ENCODE data around the gene ASPHD2. TPM values are rescaled to one million over a fixed set of nuclear protein-coding genes. Genes with fewer than 3 reads are reported as not detected.

Gene ASPHD2
- total RNA-seq, 1 experiment from 2014 or later = 7.1 TPM

DNA sequence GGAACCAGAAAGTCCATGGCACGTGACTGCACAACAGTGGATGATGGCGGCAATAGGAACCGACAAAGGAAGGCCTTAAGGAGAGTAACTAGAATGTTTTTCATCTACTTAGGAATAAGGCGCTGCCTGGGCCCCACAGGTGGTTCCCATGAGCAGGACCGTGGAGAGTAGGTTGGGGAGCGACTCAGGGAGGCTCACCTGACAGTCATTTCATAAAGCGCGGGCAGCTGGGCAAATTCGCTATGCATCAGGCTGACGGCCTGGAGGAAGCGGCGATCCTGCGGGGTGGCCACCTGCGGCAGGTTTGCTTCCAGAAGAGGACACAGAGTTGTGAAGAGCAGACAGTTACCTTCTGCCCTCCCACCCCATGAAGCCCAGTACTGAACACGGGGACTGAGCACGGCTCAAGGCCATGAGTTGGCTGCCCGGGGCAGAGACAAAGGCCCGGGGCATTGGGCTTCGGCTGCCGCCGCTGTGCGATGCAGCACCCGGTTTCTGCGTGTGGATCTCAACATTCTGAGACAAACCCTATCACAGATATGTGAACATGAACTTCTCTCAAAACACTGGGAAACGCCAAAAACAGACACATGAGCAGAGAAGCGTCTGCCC is 28.7 kb downstream of the ASPHD2 start:
- H3K79me1 ChIP-seq (ENCODE audit: insufficient read depth, low read depth, low read length, poor library complexity, severe bottlenecking) = no peaks in the 10 kb centered on the region
- H2BK5ac ChIP-seq (ENCODE audit: insufficient read length, low read length) = no peak overlapping the region
- H3K79me2 ChIP-seq (ENCODE audit: insufficient read depth, low read length) = no peaks in the 10 kb centered on the region; the same call in 1 of the 2 replicates
- H4K91ac ChIP-seq (ENCODE audit: insufficient read length, low read depth, low read length) = no peak overlapping the region
- TF ChIP-seq, protein P1, sequence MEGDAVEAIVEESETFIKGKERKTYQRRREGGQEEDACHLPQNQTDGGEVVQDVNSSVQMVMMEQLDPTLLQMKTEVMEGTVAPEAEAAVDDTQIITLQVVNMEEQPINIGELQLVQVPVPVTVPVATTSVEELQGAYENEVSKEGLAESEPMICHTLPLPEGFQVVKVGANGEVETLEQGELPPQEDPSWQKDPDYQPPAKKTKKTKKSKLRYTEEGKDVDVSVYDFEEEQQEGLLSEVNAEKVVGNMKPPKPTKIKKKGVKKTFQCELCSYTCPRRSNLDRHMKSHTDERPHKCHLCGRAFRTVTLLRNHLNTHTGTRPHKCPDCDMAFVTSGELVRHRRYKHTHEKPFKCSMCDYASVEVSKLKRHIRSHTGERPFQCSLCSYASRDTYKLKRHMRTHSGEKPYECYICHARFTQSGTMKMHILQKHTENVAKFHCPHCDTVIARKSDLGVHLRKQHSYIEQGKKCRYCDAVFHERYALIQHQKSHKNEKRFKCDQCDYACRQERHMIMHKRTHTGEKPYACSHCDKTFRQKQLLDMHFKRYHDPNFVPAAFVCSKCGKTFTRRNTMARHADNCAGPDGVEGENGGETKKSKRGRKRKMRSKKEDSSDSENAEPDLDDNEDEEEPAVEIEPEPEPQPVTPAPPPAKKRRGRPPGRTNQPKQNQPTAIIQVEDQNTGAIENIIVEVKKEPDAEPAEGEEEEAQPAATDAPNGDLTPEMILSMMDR (conservative IDR thresholded peaks at IDR 0.05) = no peak
- no peak overlapping the region for H3K27ac ChIP-seq (ENCODE audit: insufficient read length, low read depth, low read length)
- H3K4me1 ChIP-seq (ENCODE audit: insufficient read depth, low read length) = no peaks in the 10 kb centered on the region
- H3K18ac ChIP-seq (ENCODE audit: insufficient read length, low read depth, low read length) = no peak overlapping the region
- H3K14ac ChIP-seq (ENCODE audit: insufficient read depth, low read length) = no peak overlapping the region
- no peak overlapping the region for H4K8ac ChIP-seq (replicated peaks; ENCODE audit: insufficient read length, low read depth, low read length)
- no peak overlapping the region for H2BK12ac ChIP-seq (ENCODE audit: insufficient read length, low read depth, low read length)
- no peak overlapping the region for H2BK120ac ChIP-seq (ENCODE audit: low read depth, low read length, poor library complexity, severe bottlenecking)
- no peaks in the 10 kb centered on the region for H4K20me1 ChIP-seq (ENCODE audit: control insufficient read depth, insufficient read depth, insufficient read length)
- H3K27me3 ChIP-seq (ENCODE audit: insufficient read depth, low read length) = no peaks in the 10 kb centered on the region
- no peaks in the 10 kb centered on the region for H3K23me2 ChIP-seq (ENCODE audit: insufficient read length, low read depth, low read length, poor library complexity, severe bottlenecking)
- no peak overlapping the region for H3K4me2 ChIP-seq (ENCODE audit: insufficient read depth, insufficient read length, low read length)
- no peak overlapping the region for H3K4ac ChIP-seq (ENCODE audit: low read depth, low read length)
- H3K4me3 Mint-ChIP-seq = no peak overlapping the region
- H3K9me3 Mint-ChIP-seq = no peaks in the 10 kb centered on the region
- DNase-seq = no peak
- H3K9ac ChIP-seq (ENCODE audit: extremely low read depth, insufficient read length, low read length) = no peak overlapping the region
- no peak overlapping the region for H4K5ac ChIP-seq (ENCODE audit: insufficient read length, low read depth, low read length)
- no peak overlapping the region for H3T11ph ChIP-seq (ENCODE audit: low read length)
- WGBS (ENCODE audit: extremely low coverage, insufficient read length, low lambda C conversion rate) = no CpG with 5 or more reads among the region's 26 CpGs
- H3K23ac ChIP-seq (ENCODE audit: insufficient read length, low read depth, low read length) = no peak overlapping the region
- no peak overlapping the region for H2BK15ac ChIP-seq (ENCODE audit: low read depth, low read length)
- H2AK5ac ChIP-seq (ENCODE audit: insufficient read length, low read length) = no peak overlapping the region
- peaks cover 20 to 52% (median 50%) of the 10 kb centered on the region in 3 experiments; a peak in 6 of 7 replicates for H3K36me3 Mint-ChIP-seq (ENCODE audit: insufficient read depth in 1 of 3, low read depth in 3 of 3)
- no peak overlapping the region for H2AFZ ChIP-seq (ENCODE audit: low read length)
- H3K27ac Mint-ChIP-seq = no peak overlapping the region
- no peaks in the 10 kb centered on the region for H3K9me3 ChIP-seq (ENCODE audit: control insufficient read depth, low read depth, low read length)
- no peak overlapping the region for H3K56ac ChIP-seq (ENCODE audit: insufficient read length, low read depth, low read length)
- H3K4me1 Mint-ChIP-seq = peaks cover 5% of the 10 kb centered on the region in 2 experiments
- H2BK20ac ChIP-seq (ENCODE audit: low read depth, low read length, poor library complexity, severe bottlenecking) = no peak overlapping the region
- H3K27me3 Mint-ChIP-seq (ENCODE audit: low read depth) = no peaks in the 10 kb centered on the region
